ENCODE measurements around the gene AQP6. TPM values are rescaled to one million over a fixed set of nuclear protein-coding genes. Genes with fewer than 3 reads are reported as not detected.

AQP6 gene
- total RNA-seq, 1 experiment from 2014 or later = 0.09 TPM

- Histone ChIP-seq H2BK12ac (ENCODE audit: insufficient read length, low read depth, low read length) (no peak overlapping the region), H4K8ac (replicated peaks; ENCODE audit: insufficient read length, low read depth, low read length) (no peak overlapping the region), H2BK120ac (ENCODE audit: low read depth, low read length, poor library complexity, severe bottlenecking) (no peak overlapping the region), H3K4me1 (ENCODE audit: insufficient read depth, low read length) (no peaks in the 10 kb centered on the region; the same call in 1 of the 2 replicates), H3K14ac (ENCODE audit: insufficient read depth, low read length) (no peak overlapping the region), H3K9ac (ENCODE audit: extremely low read depth, insufficient read length, low read length) (no peak overlapping the region), H4K5ac (ENCODE audit: insufficient read length, low read depth, low read length) (no peak overlapping the region), H3K9me3 (ENCODE audit: control insufficient read depth, low read depth, low read length) (no peaks in the 10 kb centered on the region), H3K27ac (ENCODE audit: insufficient read length, low read depth, low read length) (no peak overlapping the region), H2AK5ac (ENCODE audit: insufficient read length, low read length) (no peak overlapping the region), H3K18ac (ENCODE audit: insufficient read length, low read depth, low read length) (no peak overlapping the region), H3K4ac (ENCODE audit: low read depth, low read length) (no peak overlapping the region), H3K56ac (ENCODE audit: insufficient read length, low read depth, low read length) (no peak overlapping the region), H2BK20ac (ENCODE audit: low read depth, low read length, poor library complexity, severe bottlenecking) (no peak overlapping the region), H3K79me1 (ENCODE audit: insufficient read depth, low read depth, low read length, poor library complexity, severe bottlenecking) (no peaks in the 10 kb centered on the region), H3K23ac (ENCODE audit: insufficient read length, low read depth, low read length) (no peak overlapping the region), H3K27me3 (ENCODE audit: insufficient read depth, low read length) (no peaks in the 10 kb centered on the region), H3K4me2 (ENCODE audit: insufficient read depth, insufficient read length, low read length) (no peak overlapping the region), H3K23me2 (ENCODE audit: insufficient read length, low read depth, low read length, poor library complexity, severe bottlenecking) (peaks cover 5% of the 10 kb centered on the region), H3T11ph (ENCODE audit: low read length) (no peak overlapping the region), H2BK15ac (ENCODE audit: low read depth, low read length) (no peak overlapping the region), H2BK5ac (ENCODE audit: insufficient read length, low read length) (no peak overlapping the region), H4K20me1 (ENCODE audit: control insufficient read depth, insufficient read depth, insufficient read length) (no peaks in the 10 kb centered on the region), H4K91ac (ENCODE audit: insufficient read length, low read depth, low read length) (no peak overlapping the region), H3K79me2 (ENCODE audit: insufficient read depth, low read length) (no peaks in the 10 kb centered on the region), H2AFZ (ENCODE audit: low read length) (no peak overlapping the region)
- TF ChIP-seq CTCF (conservative IDR thresholded peaks at IDR 0.05) = no peak
- WGBS (ENCODE audit: extremely low coverage, insufficient read length, low lambda C conversion rate) = no CpG with 5 or more reads among the region's 7 CpGs
- peaks cover 35 to 49% of the 10 kb centered on the region in 2 experiments for H3K4me1 Mint-ChIP-seq
- no peaks in the 10 kb centered on the region for H3K9me3 Mint-ChIP-seq
- H3K36me3 Mint-ChIP-seq (ENCODE audit: insufficient read depth in 1 of 3, low read depth in 3 of 3) = no peaks in the 10 kb centered on the region
- H3K27ac Mint-ChIP-seq = no peak overlapping the region; a peak in 1 of 7 replicates
- DNase-seq = no peak
- H3K27me3 Mint-ChIP-seq (ENCODE audit: low read depth) = peaks cover 25% of the 10 kb centered on the region
- no peak overlapping the region for H3K4me3 Mint-ChIP-seq
These were observed 25.0 kb upstream of the AQP6 start for GRCh38 chr12:49947593-49948226.

Measured in H9 (cell line).